Heart left ventricle (tissue), 16 donors: Measurements from ENCODE around the gene PIP4K2C. TPM values are rescaled to one million over a fixed set of nuclear protein-coding genes. Genes with fewer than 3 reads are reported as not detected.

Experiments used
- ATAC-seq, 4 donors: fragments of 200-7000 bp; cut with Tn5 transposase; one replicate each; pipeline ENCODE4 v1.9.1; 2020 to 2022; ENCODE audit warnings: moderate library complexity in 4 of 4, mild to moderate bottlenecking in 3 of 4, moderate number of reproducible peaks in 1 of 4
- DNase-seq, 5 donors: peaks; one replicate each; pipeline ENCODE4 v3.0.0-alpha.2; 2020
- H3K27ac ChIP-seq, 12 donors: fragments of 200-600 bp; sonication (generic) in 4 of 12; one replicate each; pipeline versions ENCODE4 v1.5.0 to v1.8.0; 2016 to 2022; ENCODE audit warnings: mild to moderate bottlenecking in 2 of 12
- H3K27me3 ChIP-seq, 9 donors: fragments of 200-600 bp; sonication (generic) in 2 of 9; one replicate each; pipeline versions ENCODE4 v1.5.1 to v1.8.0; 2016 to 2022; ENCODE audit warnings: mild to moderate bottlenecking in 3 of 9
- H3K36me3 ChIP-seq, 9 donors: fragments of 200-600 bp; sonication (generic) in 2 of 9; one replicate each; pipeline versions ENCODE4 v1.5.0 to v1.8.0; 2018 to 2022; ENCODE audit warnings: mild to moderate bottlenecking in 2 of 9
- H3K4me1 ChIP-seq, 12 donors: fragments of 200-600 bp; sonication (generic) in 4 of 12; one replicate each; pipeline versions ENCODE4 v1.5.0 to v1.8.0; 2016 to 2022; ENCODE audit warnings: mild to moderate bottlenecking in 3 of 12
- H3K4me3 ChIP-seq, 12 donors: fragments of 200-600 bp; sonication (generic) in 4 of 12; one replicate each; pipeline versions ENCODE4 v1.5.0 to v1.8.0; 2017 to 2022; ENCODE audit warnings: mild to moderate bottlenecking in 9 of 12, moderate library complexity in 4 of 12
- H3K9me3 ChIP-seq, 12 donors: fragments of 200-600 bp; sonication (generic) in 4 of 12; one replicate each; pipeline versions ENCODE4 v1.5.0 to v1.8.0; 2016 to 2022; ENCODE audit warnings: mild to moderate bottlenecking in 1 of 12
- CTCF ChIP-seq, 12 donors: fragments of 200-600 bp; sonication (generic) in 4 of 12; IDR thresholded peaks; one replicate each; pipeline versions ENCODE4 v1.5.0 to v1.8.0; 2018 to 2022; ENCODE audit warnings: antibody characterized with exemption in 12 of 12, mild to moderate bottlenecking in 5 of 12
- POLR2A ChIP-seq, 2 donors: fragments of 450-650 bp; IDR thresholded peaks; one replicate each; pipeline ENCODE4 v1.6.1; 2017; ENCODE audit warnings: antibody characterized with exemption in 2 of 2, mild to moderate bottlenecking in 2 of 2, moderate library complexity in 2 of 2
- WGBS, 4 donors: extraction: QIAGEN DNeasy Blood & Tissue Kit in 2 of 4; methylation state at CpG; one replicate each; pipeline versions ENCODE4 v1.1.5 to v1.1.7; 2013 to 2018; 5-methylcytosine and 5-hydroxymethylcytosine counted together
- intact Hi-C, 10 donors: fragments of 100-400 bp; cut with DNase I; formaldehyde crosslinking; loops; one replicate each; pipeline versions ENCODE4 v1.11.1 to v1.14.2; 2022
- polyA plus RNA-seq, 2 donors: library from polyadenylated mRNA; stranded (reverse); fragments of 200-250 nt; gene quantifications; one replicate each; pipeline ENCODE4 v1.2.3, GENCODE V29; 2013
- total RNA-seq, 9 donors: library from RNA; depleted of rRNA in 2 of 9; stranded (reverse); fragments of >200 nt in 2 of 9; fragmentation: NEBNext Ultra II Directional in 3 of 9; extraction: Animal tissue kit (Norgen Biotek cat#: 25700) in 3 of 9; gene quantifications; one replicate each; pipeline versions ENCODE4 v1.1.0 to v1.2.4, GENCODE V29; 2016 to 2023
- donor health status: ischemic (EF 13 %, LVEDD 7.1; RV severe dilation, severe dysfunction).
- donor health status: healthy with polysubstance abuse.
- donor health status: DM: no; HTN: yes; CAD: no.
- donor health status: DM: no; HTN: no; CAD: no.
- donor health status: ischemic (EF 25% LVEDD 6.9; RV normal size, moderate dysfunction).
- donor health status: ischemic (EF 25% LVEDD 5.7; RV mildly dilated, moderate dysfunction).
- donor health status: healthy.
- donor health status: DM: yes; HTN: yes; CAD: no.
- donor health status: ischemic (EF 35%, LVEDD 5.7; RV mildly dilated, moderate dysfunction).
- donor health status: nonischemic (EF 11% LVEDD 7.7; RV severe dilation, severe dysfunction).
- donor health status: DM: yes; HTN: yes; CAD: no.
- donor health status: PGD.
- donor health status: ischemic (EF 29% LVEDD 5.4; RV normal size, mild dysfunction).
- donor health status: nonischemic (EF 23%, LVEDD 6.1; RV moderate dilation, normal function).

Gene PIP4K2C
- total and polyA plus RNA-seq, 11 donors = 4.6 to 31.0 (median 17.0) TPM

GRCh38 chr12:57602544-57602943 lies 11.6 kb downstream of the PIP4K2C start:
- peak overlapping the region in 7 of 12 donors; percentile 0 to 95 (median 91) for H3K27ac ChIP-seq
- no peaks in the 10 kb centered on the region for H3K9me3 ChIP-seq
- no peak for ATAC-seq
- intact Hi-C loops = no loop called here
- no peak for DNase-seq
- H3K36me3 ChIP-seq = peaks cover 0 to 66% (median 45%) of the 10 kb centered on the region in 9 donors
- H3K27me3 ChIP-seq = no peaks in the 10 kb centered on the region
- TF ChIP-seq CTCF (IDR thresholded peaks at IDR 0.05) (no peak), POLR2A (IDR thresholded peaks at IDR 0.05) (no peak)
- no peak overlapping the region for H3K4me3 ChIP-seq
- H3K4me1 ChIP-seq = peaks cover 0 to 29% (median 15%) of the 10 kb centered on the region in 12 donors

DNA sequence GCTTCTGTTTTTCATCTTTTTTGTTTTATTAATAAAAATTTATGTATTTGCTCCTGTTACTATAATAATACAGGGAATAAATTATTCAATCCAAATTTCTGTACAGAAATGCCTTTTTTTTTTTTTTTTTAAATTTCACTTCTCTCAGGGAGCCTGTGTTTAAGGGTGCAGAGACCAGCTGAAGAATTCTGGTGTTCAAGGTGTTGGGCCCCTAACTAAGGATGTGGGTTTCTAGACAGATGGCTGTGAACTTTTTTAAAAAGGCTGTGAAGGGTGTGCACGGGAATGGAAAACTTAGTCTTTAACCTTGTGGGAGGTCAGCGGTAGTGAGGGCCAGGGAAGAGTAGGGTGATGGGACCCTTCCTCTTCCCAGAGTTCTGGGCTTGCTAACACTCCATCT lies 12.3 kb downstream of the PIP4K2C start:
- no peak for TF ChIP-seq POLR2A (IDR thresholded peaks at IDR 0.05)
- no peak for TF ChIP-seq CTCF (IDR thresholded peaks at IDR 0.05)
- WGBS, 4 donors = 39 to 66% (median 58%) methylated on average over 2 of the region's 2 CpGs
- DNase-seq (no peak), ATAC-seq (no peak)
- intact Hi-C loops = no loop called here
- Histone ChIP-seq H3K9me3 (no peaks in the 10 kb centered on the region), H3K4me3 (peak overlapping the region in 2 of 12 donors; percentile 67 to 83), H3K27me3 (no peaks in the 10 kb centered on the region), H3K27ac (peak overlapping the region; percentile 6 to 98 (median 91)), H3K36me3 (peaks cover 0 to 59% (median 41%) of the 10 kb centered on the region in 9 donors), H3K4me1 (peaks cover 0 to 33% (median 15%) of the 10 kb centered on the region in 12 donors)

DNA sequence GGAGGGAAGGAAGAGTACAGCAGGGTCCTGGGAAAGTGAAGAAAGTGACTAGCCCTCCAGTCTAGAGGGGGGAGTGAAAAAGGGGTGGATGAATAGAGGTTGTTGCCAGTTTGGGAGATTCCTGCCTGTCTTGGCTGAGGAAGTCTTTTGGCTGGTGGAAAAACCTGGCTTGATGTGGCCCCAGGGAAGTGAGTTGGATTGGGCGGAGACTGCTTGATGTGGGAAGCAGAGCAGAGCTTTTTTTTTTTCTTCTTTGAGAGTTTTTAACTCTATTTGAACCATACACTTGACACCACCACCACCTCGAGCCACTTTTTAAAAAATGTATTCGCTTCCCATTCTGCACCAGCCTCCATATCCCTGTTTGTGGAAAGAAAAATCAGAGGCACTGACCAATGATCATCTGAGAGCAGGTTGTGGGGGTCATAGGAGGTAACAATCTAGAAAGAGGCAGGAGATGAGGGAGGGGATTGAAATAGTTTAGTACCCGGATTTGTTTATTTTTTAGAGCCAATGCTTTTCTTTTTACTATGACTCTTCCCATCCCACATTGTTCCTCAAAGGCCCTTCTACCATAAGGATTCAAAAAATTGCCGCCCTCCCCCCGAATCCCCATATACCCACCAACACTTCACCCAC lies 12.9 kb downstream of the PIP4K2C start:
- Histone ChIP-seq H3K9me3 (no peaks in the 10 kb centered on the region), H3K27me3 (no peaks in the 10 kb centered on the region), H3K36me3 (peaks cover 0 to 57% (median 39%) of the 10 kb centered on the region in 9 donors), H3K4me1 (peaks cover 0 to 39% (median 17%) of the 10 kb centered on the region in 12 donors), H3K27ac (peak overlapping the region; percentile 76 to 98 (median 91)), H3K4me3 (peak overlapping the region; percentile 67 to 96 (median 77))
- DNase-seq (peak in 4 of 5 donors; percentile 66 to 79 (median 74)), ATAC-seq (peak; percentile 43 to 76 (median 60))
- intact Hi-C loops = no loop called here
- TF ChIP-seq POLR2A (IDR thresholded peaks at IDR 0.05) (no peak), CTCF (IDR thresholded peaks at IDR 0.05) (no peak)
- WGBS, 4 donors = 26 to 37% (median 34%) methylated on average over 6 of the region's 6 CpGs

- TF ChIP-seq CTCF (IDR thresholded peaks at IDR 0.05) (no peak), POLR2A (IDR thresholded peaks at IDR 0.05) (no peak)
- WGBS, 4 donors = 1 to 3% (median 2%) methylated on average over 13 to 36 of the region's 36 CpGs
- ATAC-seq = peak; percentile 50 to 61 (median 58)
- Histone ChIP-seq H3K4me3 (peak within 1 kb of the TSS; percentile 67 to 96 (median 77)), H3K4me1 (peaks cover 0 to 45% (median 17%) of the 10 kb centered on the region in 12 donors), H3K27me3 (no peaks in the 10 kb centered on the region), H3K36me3 (peaks cover 0 to 53% (median 34%) of the 10 kb centered on the region in 9 donors), H3K27ac (peak within 1 kb of the TSS; percentile 76 to 98 (median 91)), H3K9me3 (no peaks in the 10 kb centered on the region)
- intact Hi-C loops = no loop called here
- DNase-seq = peak; percentile 54 to 67 (median 55)
Observed at GRCh38 chr12:57604454-57604991, 13.5 kb downstream of the PIP4K2C start, which contains the start of gene DTX3. DTX3 (plus strand) TSS chr12:57604824; CDS start chr12:57606518, 1,694 bp downstream.
